OCI-LY1 (cell line): ENCODE results near the gene DNAH17.

Experiments used
- CTCF ChIP-seq: fragments of 200-600 bp; sonication (generic), shearing (Covaris generic); IDR thresholded peaks from 2 replicates; pipeline ENCODE4 v1.5.1; 2017; ENCODE audit warnings: mild to moderate bottlenecking, antibody characterized with exemption, low read length, moderate library complexity, mixed read lengths
- EZH2 ChIP-seq: fragments of 200-600 bp; sonication (generic), shearing (Covaris generic); IDR thresholded peaks from 2 replicates; pipeline ENCODE4 v1.8.0; 2017; ENCODE audit warnings: borderline replicate concordance, mixed run types, mild to moderate bottlenecking, antibody characterized with exemption, low read length, moderate library complexity, mixed read lengths

- no peak for TF ChIP-seq CTCF
- TF ChIP-seq EZH2 = no peak
Observed at GRCh38 chr17:78398390-78398789, 178.8 kb downstream of the DNAH17 start.
